Fibroblast of lung (primary cell): ENCODE measurements around the gene ABCB11.

Source experiments
- EZH2 ChIP-seq: IDR thresholded peaks from 2 replicates; pipeline ENCODE4 v1.5.1; 2012; ENCODE audit warnings: low read length, control low read depth, mild to moderate bottlenecking; ENCODE audit errors: missing control alignments
- TF ChIP-seq, protein P1 (sequence below), 2 donors: IDR thresholded peaks in 1 of 2; conservative IDR thresholded peaks in 1 of 2; 1 replicate in 1 of 2; 2 replicates in 1 of 2; pipeline ENCODE4 v1.5.1; 2011 to 2012; ENCODE audit warnings: low read length in 2 of 2, control low read depth in 1 of 2, inconsistent platforms in 1 of 2, low read depth in 1 of 2, mild to moderate bottlenecking in 1 of 2

DNA sequence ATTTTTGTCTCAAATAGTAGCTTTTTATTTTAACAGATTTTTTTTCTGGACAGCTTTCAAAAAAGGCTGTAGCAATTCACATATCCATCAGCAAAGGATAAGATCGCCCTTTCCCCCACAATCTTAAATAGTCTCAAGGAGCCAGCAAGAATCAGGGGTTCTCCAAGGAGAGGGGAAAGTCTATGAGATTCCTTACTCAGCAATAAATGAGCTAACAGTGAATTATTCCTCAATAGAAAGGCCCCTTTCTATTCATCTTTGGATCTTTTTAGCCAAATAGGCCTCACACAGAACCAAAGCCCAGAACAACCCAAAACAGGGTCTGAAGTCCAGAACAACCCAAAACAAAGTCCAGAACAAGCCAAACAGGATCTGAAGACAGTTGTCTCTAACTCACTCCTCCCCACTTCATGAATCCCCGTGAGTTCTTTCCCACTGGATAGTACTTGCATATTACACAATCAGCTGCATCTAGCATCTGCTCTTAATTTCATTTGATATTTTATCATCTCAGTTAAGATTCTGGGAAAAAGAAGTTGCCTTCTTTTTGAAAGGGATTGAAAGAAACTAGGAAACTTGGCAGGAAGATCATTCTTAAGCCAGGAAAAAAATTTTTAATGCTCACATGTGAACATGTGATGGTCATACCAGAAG lies 34.9 kb upstream of the ABCB11 start:
- TF ChIP-seq, protein P1, sequence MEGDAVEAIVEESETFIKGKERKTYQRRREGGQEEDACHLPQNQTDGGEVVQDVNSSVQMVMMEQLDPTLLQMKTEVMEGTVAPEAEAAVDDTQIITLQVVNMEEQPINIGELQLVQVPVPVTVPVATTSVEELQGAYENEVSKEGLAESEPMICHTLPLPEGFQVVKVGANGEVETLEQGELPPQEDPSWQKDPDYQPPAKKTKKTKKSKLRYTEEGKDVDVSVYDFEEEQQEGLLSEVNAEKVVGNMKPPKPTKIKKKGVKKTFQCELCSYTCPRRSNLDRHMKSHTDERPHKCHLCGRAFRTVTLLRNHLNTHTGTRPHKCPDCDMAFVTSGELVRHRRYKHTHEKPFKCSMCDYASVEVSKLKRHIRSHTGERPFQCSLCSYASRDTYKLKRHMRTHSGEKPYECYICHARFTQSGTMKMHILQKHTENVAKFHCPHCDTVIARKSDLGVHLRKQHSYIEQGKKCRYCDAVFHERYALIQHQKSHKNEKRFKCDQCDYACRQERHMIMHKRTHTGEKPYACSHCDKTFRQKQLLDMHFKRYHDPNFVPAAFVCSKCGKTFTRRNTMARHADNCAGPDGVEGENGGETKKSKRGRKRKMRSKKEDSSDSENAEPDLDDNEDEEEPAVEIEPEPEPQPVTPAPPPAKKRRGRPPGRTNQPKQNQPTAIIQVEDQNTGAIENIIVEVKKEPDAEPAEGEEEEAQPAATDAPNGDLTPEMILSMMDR (conservative IDR thresholded peaks at IDR 0.05 in 1 of 2, IDR thresholded peaks at IDR 0.05 in 1 of 2; ENCODE audit: low read depth in 1 of 2, low read length in 2 of 2): no peak
- no peak for TF ChIP-seq EZH2
